GM18861 (cell line): ENCODE data around the gene ATP2A1.
"Not testable (repeated sequence)": the region's sequence is repeated elsewhere in the genome, so short reads cannot be mapped to it uniquely, and the experiment has no call there.

Experiments used
- ATAC-seq: cut with Tn5 transposase; IDR thresholded peaks from one replicate; pipeline ENCODE4 v1.9.1; 2021; ENCODE audit not compliant: unreplicated experiment

ATP2A1 gene

DNA sequence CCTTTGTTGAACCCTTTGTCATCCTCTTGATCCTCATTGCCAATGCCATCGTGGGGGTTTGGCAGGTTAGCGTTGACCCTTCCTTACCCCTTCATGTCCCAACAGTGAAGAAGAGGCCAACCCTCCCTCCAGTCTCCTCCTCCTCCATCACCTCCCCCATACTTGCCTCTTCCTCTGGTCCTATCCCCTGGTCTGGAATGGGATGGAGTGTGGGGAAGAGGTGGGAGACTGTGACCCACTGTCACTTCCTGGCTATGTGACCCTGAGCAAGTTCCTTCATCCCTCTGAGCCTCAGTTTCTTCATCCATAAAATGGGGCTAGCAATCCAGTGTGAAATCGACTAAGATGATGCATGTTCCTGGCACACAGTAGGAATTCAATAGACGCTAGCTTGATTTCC lies 2.7 kb downstream of the ATP2A1 start:
- ATAC-seq, result no peak

GRCh38 chr16:28881565-28881964 lies 3.3 kb downstream of the ATP2A1 start:
- not testable (repeated sequence) for ATAC-seq

- ATAC-seq, result no peak
Observed at GRCh38 chr16:28882551-28883160, 4.4 kb downstream of the ATP2A1 start.

DNA sequence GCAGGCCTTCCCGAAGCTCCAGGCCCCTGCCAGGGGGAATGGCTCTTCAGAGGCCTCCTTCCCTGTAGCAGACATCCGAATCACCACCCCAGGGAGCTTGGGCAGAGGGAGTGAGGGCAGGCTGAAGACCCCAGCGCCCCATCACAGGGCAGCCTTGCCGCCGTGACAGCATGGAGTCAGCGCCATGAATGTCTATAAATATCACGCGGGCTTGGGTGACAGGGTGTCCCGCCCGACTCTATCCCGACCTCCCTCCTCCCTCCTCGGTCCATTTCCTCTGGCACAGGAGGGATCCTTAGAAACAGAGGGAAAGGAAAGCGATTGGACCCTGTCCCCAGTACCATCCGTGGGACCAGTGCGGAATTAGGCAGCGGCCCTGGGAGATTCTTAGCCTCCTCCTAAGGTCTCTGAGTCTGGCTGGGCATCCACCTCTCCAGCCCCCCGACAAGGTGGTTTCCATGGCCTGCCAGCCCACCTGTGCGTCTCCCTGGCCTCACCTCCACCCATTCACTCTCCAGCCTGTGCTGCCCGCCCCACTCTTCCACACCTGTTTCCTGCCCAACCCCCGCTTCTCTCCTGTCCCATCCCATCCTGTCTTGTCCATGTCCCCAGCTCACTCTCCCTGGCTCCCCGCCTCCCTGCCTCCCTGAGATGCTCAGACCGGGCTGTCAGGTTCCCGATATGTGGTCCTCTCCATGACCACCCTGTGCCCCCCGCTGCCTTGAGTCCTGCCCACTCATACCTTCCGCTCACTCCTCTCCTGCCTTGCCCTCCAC lies 5.1 kb downstream of the ATP2A1 start:
- no peak for ATAC-seq

DNA sequence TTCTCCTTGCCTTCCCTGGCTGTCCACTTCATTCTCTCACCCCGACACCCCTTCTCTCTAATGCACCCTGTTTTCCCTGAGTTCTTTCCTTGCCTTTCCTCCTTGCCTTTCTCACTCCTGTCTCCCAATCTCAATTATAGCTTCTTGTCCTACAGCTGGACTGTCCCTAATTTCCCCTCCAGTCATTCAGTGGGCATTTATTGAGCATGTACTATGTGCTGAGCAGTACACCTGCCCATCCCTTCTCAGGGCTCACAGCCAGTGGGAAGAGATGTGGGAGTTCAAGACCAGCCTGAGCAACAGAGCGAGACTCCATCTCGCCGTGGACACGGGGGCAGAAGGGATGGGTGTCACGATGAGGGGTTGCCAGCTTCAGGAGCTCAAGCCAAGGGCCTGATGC lies 5.8 kb downstream of the ATP2A1 start:
- ATAC-seq, result no peak

GRCh38 chr16:28886945-28887344 lies 8.7 kb downstream of the ATP2A1 start:
- no peak for ATAC-seq

DNA sequence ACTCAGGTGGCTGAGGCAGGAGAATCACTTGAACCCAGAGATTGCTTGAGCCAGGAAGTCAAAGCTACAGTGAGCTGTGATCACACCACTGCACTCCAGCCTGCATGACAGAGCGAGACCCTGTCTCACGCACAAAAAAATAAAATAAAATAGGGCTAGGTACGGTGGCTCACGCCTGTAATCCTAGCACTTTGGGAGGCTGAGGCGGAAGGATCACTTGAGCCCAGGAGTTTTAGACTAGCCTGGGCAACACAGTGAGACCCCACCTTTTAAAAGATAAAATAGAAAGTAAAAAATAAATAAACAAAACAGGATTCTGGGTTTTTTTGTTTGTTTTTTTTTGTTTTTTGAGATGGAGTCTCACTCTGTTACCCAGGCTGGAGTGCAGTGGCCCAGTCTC lies 12.1 kb downstream of the ATP2A1 start:
- not testable (repeated sequence) for ATAC-seq

DNA sequence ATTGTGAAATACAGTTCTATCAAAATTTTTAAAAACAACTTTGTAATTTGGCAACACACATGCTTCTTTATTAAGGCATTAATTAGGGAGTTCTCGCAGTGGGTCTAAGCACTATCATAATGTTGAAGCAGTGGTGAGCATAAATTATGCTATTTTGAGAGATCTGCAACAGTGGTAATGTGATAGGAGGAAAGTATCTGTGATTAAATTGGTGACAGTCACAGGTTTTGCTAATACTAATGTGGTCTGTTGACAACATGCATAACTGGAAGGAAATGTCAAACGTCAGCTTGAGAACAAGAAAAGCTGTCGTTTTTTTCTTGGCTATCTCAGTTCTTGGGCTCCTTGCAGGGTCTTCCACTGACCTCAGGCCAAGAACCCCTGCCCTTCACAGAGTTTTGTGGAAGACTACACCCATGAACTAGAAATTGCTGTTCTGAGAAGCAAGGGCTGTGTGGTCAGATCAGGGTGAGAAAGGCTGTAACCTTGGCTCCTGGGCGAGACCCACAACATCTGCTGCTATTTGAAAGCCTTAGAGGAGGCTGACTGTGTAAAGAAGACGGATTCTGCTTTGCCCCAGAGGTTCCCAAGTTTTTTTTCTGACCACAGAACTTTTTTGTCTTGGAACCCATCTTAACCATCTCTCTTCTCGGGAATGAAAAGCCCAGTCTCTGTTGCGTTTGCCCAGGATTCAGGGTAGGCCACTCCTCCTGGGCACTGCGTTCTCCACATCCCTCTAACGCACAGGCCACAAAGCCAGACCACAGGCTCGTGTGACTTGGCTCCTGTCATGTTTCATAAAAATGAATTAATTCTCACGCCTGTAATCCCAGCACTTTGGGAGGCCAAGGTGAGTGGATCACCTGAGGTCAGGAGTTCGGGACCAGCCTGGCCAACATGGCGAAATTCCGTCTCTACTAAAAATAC lies 13.9 kb downstream of the ATP2A1 start:
- no peak for ATAC-seq

DNA sequence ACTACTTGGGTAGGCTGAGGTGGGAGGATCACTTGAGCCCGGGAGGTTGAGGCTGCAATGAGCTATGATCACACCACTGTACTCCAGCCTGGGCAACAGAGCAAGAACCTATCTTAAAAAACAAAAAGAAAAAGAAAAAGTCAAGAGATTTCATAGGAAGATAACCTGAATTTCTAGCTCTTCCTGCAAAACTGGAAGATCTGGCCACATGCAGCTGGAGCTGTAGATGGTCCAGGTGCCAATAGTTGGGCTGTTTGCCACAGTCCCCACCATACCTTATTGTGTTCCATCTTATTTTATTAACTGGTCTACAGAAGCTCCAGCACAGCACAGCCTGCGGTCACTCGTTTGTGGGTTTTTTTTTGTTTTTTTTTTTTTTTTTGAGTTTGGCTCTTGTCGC lies 15.0 kb downstream of the ATP2A1 start:
- ATAC-seq, result no peak

- no peak for ATAC-seq
Observed at GRCh38 chr16:28895609-28896008, 17.3 kb downstream of the ATP2A1 start.

DNA sequence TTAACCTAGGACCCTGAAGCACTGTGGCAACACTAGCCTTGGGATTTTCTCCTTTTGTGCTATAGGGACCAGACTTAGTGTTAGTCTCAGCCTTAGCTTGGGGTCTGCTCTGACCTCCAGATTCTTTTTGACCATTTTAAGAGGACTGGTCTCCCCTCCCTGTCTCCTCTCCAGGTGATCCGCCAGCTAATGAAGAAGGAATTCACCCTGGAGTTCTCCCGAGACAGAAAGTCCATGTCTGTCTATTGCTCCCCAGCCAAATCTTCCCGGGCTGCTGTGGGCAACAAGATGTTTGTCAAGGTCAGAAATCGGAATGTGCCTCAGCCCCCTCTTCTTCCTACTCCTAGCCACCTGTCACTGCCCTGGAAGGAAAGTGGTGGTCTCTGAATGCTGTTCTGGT lies 19.5 kb downstream of the ATP2A1 start:
- no peak for ATAC-seq

GRCh38 chr16:28898266-28898665 lies 20.0 kb downstream of the ATP2A1 start:
- no peak for ATAC-seq

DNA sequence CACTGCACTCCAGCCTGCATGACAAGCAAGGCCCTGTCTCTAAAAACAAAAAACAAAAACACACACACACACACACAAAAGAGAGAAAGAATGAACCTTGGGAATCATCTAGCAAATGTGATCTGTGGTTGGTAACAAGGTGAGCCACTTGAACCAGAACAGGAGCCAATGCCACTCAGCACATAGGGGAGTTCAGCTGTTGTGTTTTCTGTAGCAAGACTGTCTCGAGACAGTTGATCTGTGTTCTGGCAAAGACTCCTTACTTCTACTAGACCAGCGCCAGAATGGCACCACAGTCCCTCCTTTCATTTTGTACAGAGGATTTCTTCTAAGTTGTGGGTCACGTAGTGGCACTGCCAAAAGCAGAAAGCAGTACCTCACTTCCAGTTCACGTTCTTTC lies 20.7 kb downstream of the ATP2A1 start:
- no peak for ATAC-seq

GRCh38 chr16:28899882-28900590 lies 21.7 kb downstream of the ATP2A1 start:
- no peak for ATAC-seq

- ATAC-seq, result no peak
Observed at GRCh38 chr16:28900601-28901000, 22.3 kb downstream of the ATP2A1 start.

DNA sequence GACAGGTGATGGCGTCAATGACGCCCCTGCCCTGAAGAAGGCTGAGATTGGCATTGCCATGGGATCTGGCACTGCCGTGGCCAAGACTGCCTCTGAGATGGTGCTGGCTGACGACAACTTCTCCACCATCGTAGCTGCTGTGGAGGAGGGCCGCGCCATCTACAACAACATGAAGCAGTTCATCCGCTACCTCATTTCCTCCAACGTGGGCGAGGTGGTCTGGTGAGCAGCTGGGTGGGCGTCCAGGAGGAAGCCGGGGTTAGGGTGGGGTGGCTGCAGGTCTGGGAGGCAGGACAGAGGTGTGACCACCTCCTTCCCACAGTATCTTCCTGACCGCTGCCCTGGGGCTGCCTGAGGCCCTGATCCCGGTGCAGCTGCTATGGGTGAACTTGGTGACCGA lies 23.6 kb downstream of the ATP2A1 start:
- ATAC-seq, result no peak

- no peak for ATAC-seq
Observed at GRCh38 chr16:28902909-28903308, 24.6 kb downstream of the ATP2A1 start.

DNA sequence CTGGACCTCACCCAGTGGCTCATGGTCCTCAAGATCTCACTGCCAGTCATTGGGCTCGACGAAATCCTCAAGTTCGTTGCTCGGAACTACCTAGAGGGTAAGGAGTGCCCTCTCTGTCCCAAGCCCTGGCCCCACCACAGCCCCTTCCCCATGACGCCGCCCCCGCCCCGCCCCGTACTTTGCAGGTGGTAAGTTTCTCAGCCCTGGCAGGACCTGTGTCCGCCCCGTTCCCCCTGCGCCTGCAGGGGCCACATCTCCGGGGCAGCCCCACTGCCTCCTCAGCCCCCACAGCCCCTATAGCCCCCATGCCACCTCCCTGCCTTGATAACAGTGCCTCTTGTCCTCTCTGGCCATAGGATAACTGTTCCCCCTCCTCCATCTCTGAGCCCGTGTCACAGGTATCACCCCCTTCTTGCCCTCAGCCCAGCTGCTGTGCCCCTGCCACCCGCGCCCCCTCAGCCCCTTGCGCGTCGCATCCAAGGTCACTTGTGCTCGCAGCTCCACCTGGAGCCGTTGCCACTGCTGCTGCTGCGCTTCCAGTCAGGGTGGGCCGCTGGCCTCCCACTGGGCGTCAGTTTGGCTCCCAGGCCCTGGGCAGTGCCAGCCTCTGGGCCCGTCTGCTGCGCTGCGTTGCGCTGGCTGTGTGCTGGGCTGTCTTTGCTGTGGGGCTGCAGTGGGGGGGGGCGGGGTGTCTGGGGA lies 25.2 kb downstream of the ATP2A1 start:
- no peak for ATAC-seq

DNA sequence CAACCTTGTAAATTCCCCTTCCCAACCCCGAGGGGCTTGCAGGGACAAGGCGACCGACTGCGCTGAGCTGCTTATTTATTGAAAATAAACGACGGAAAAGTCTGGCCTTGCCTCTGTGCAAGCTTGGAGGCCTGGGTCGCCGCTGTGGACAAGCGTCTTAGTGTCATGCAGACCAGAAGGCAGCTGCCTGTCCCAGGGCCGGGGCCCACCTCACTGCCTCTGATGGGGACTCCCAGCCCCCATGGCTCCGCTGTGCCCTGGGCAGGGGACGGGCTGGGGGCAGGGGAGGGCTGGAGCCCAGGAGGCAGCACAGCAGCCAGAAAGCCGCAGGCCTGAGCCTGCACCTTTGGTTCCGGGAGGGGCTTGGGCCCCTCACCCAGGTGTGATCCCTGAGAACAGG lies 26.1 kb downstream of the ATP2A1 start:
- ATAC-seq, result no peak

GRCh38 chr16:28904828-28905227 lies 26.5 kb downstream of the ATP2A1 start:
- no peak for ATAC-seq
